WTC11 (cell line): ENCODE measurements around the gene PIP4K2C. TPM values are rescaled to one million over a fixed set of nuclear protein-coding genes. Genes with fewer than 3 reads are reported as not detected.
A peak's percentile ranks its signal among the peaks of the same experiment; 100 is the strongest.

Experiments
- ATAC-seq: fragments of 200-7000 bp; cut with Tn5 transposase; 2 replicates; pipeline ENCODE4 v1.10.0; 2021; ENCODE audit warnings: mild to moderate bottlenecking, moderate library complexity
- CTCF ChIA-PET: fragments of 300-600 bp; sonication (Branson Sonifier 250); formaldehyde crosslinking; loops from one replicate; lab custom pipeline; 2021; ENCODE audit warnings: antibody characterized with exemption; lab: Charles Lee
- POLR2A ChIA-PET: fragments of 350-600 bp; sonication (Branson Sonifier 250); formaldehyde crosslinking; loops from one replicate; lab custom pipeline; 2021; ENCODE audit warnings: antibody characterized with exemption; lab: Charles Lee
- DNase-seq: peaks from one replicate; pipeline ENCODE4 v3.0.0; 2021; ENCODE audit warnings: low spot score
- H3K27ac Mint-ChIP-seq: 2 replicates; pipeline ENCODE4 v1.8.0; 2021; ENCODE audit warnings: mixed read lengths
- H3K27me3 Mint-ChIP-seq: 2 replicates; pipeline ENCODE4 v1.8.0; 2021; ENCODE audit warnings: low read depth, mild to moderate bottlenecking, moderate library complexity, mixed read lengths
- H3K36me3 Mint-ChIP-seq: 2 replicates; pipeline ENCODE4 v1.8.0; 2021; ENCODE audit warnings: mixed read lengths
- H3K4me1 Mint-ChIP-seq: 2 replicates; pipeline ENCODE4 v1.8.0; 2022; ENCODE audit warnings: mixed read lengths
- H3K4me3 Mint-ChIP-seq: 2 replicates; pipeline ENCODE4 v1.8.0; 2021; ENCODE audit warnings: mild to moderate bottlenecking, moderate library complexity, mixed read lengths
- H3K9me3 Mint-ChIP-seq: 2 replicates; pipeline ENCODE4 v1.8.0; 2021; ENCODE audit warnings: mixed read lengths
- CREB1 ChIP-seq: sonication (generic); formaldehyde crosslinking; IDR thresholded peaks from 2 replicates; pipeline ENCODE4 v1.8.0; 2023; ENCODE audit warnings: mild to moderate bottlenecking, missing genetic modification reagents
- EMX1 ChIP-seq: fragments of 250-450 bp; sonication (Bioruptor Pico); IDR thresholded peaks from 2 replicates; pipeline ENCODE4 v1.8.0; 2021; ENCODE audit warnings: mild to moderate bottlenecking
- FOXJ3 ChIP-seq: sonication (generic); formaldehyde crosslinking; IDR thresholded peaks from 2 replicates; pipeline ENCODE4 v1.9.0; 2021; ENCODE audit warnings: missing genetic modification reagents, mild to moderate bottlenecking, borderline replicate concordance
- FOXK1 ChIP-seq: sonication (generic); formaldehyde crosslinking; IDR thresholded peaks from 2 replicates; pipeline ENCODE4 v1.8.0; 2022; ENCODE audit warnings: mild to moderate bottlenecking, moderate library complexity, missing genetic modification reagents
- FOXP1 ChIP-seq: sonication (generic); formaldehyde crosslinking; IDR thresholded peaks from 2 replicates; pipeline ENCODE4 v1.8.0; 2022; ENCODE audit warnings: missing genetic modification reagents, mild to moderate bottlenecking, moderate library complexity, borderline replicate concordance
- FOXP4 ChIP-seq: sonication (generic); formaldehyde crosslinking; IDR thresholded peaks from 2 replicates; pipeline ENCODE4 v1.8.0; 2022; ENCODE audit warnings: mild to moderate bottlenecking, missing genetic modification reagents
- JUN ChIP-seq: sonication (generic); formaldehyde crosslinking; IDR thresholded peaks from 2 replicates; pipeline ENCODE4 v1.8.0; 2023; ENCODE audit warnings: mild to moderate bottlenecking, missing genetic modification reagents
- MAX ChIP-seq: sonication (generic); formaldehyde crosslinking; IDR thresholded peaks from 2 replicates; pipeline ENCODE4 v1.8.0; 2022; ENCODE audit warnings: mild to moderate bottlenecking, missing genetic modification reagents
- MLX ChIP-seq: sonication (generic); formaldehyde crosslinking; IDR thresholded peaks from 2 replicates; pipeline ENCODE4 v1.8.1; 2023; ENCODE audit warnings: mild to moderate bottlenecking, missing genetic modification reagents, moderate library complexity
- MXD4 ChIP-seq: fragments of 250-450 bp; sonication (Bioruptor Pico); IDR thresholded peaks from 2 replicates; pipeline ENCODE4 v1.8.0; 2021; ENCODE audit warnings: mild to moderate bottlenecking, moderate library complexity, borderline replicate concordance
- NFATC4 ChIP-seq: fragments of 250-450 bp; sonication (Bioruptor Pico); IDR thresholded peaks from 2 replicates; pipeline ENCODE4 v1.9.0; 2021; ENCODE audit warnings: mild to moderate bottlenecking
- NR2C2 ChIP-seq: sonication (generic); formaldehyde crosslinking; IDR thresholded peaks from 2 replicates; pipeline ENCODE4 v1.8.0; 2022; ENCODE audit warnings: mild to moderate bottlenecking, missing genetic modification reagents
- PRRX2 ChIP-seq: fragments of 250-450 bp; sonication (Bioruptor Pico); IDR thresholded peaks from 2 replicates; pipeline ENCODE4 v1.8.0; 2021; ENCODE audit warnings: mild to moderate bottlenecking
- RELA ChIP-seq: sonication (generic); formaldehyde crosslinking; IDR thresholded peaks from 2 replicates; pipeline ENCODE4 v1.8.1; 2022; ENCODE audit warnings: missing genetic modification reagents, mild to moderate bottlenecking, borderline replicate concordance
- RORB ChIP-seq: fragments of 250-450 bp; sonication (Bioruptor Pico); IDR thresholded peaks from 2 replicates; pipeline ENCODE4 v1.9.0; 2021; ENCODE audit warnings: mild to moderate bottlenecking
- SOX15 ChIP-seq: fragments of 250-450 bp; sonication (Bioruptor Pico); IDR thresholded peaks from 2 replicates; pipeline ENCODE4 v1.9.0; 2021; ENCODE audit warnings: mild to moderate bottlenecking
- STAT6 ChIP-seq: sonication (generic); formaldehyde crosslinking; conservative IDR thresholded peaks from 2 replicates; pipeline ENCODE4 v1.8.1; 2023; ENCODE audit warnings: mild to moderate bottlenecking, low read depth, missing genetic modification reagents, moderate library complexity
- TEAD1 ChIP-seq: sonication (generic); formaldehyde crosslinking; IDR thresholded peaks from 2 replicates; pipeline ENCODE4 v1.8.0; 2022; ENCODE audit warnings: mild to moderate bottlenecking, missing genetic modification reagents
- USF2 ChIP-seq: sonication (generic); formaldehyde crosslinking; IDR thresholded peaks from 2 replicates; pipeline ENCODE4 v1.8.1; 2023; ENCODE audit warnings: mild to moderate bottlenecking, missing genetic modification reagents, moderate library complexity
- ZMAT4 ChIP-seq: fragments of 250-450 bp; sonication (Bioruptor Pico); IDR thresholded peaks from 2 replicates; pipeline ENCODE4 v1.9.0; 2021; ENCODE audit warnings: mild to moderate bottlenecking
- ZNF121 ChIP-seq: sonication (generic); formaldehyde crosslinking; IDR thresholded peaks from 2 replicates; pipeline ENCODE4 v1.8.0; 2023; ENCODE audit warnings: missing genetic modification reagents
- ZNF219 ChIP-seq: sonication (generic); formaldehyde crosslinking; IDR thresholded peaks from 2 replicates; pipeline ENCODE4 v1.8.0; 2023; ENCODE audit warnings: missing genetic modification reagents, mild to moderate bottlenecking, borderline replicate concordance
- ZNF317 ChIP-seq: sonication (generic); formaldehyde crosslinking; IDR thresholded peaks from 2 replicates; pipeline ENCODE4 v1.8.1; 2023; ENCODE audit warnings: low read depth, mild to moderate bottlenecking, moderate library complexity, missing genetic modification reagents, borderline replicate concordance
- ZNF416 ChIP-seq: fragments of 250-450 bp; sonication (Bioruptor Pico); IDR thresholded peaks from 2 replicates; pipeline ENCODE4 v1.9.0; 2021; ENCODE audit warnings: mild to moderate bottlenecking, inconsistent platforms
- total RNA-seq: library from RNA; stranded (reverse); gene quantifications from 3 replicates; pipeline ENCODE4 v1.2.3, GENCODE V29; 2021

Gene PIP4K2C
- total RNA-seq, 1 experiment from 2014 or later: 25.4 TPM

- ATAC-seq: no peak
- H3K27me3 Mint-ChIP-seq: peaks cover 100% of the 10 kb centered on the region
- H3K27ac Mint-ChIP-seq: no peak overlapping the region
- H3K4me1 Mint-ChIP-seq: peaks cover 23% of the 10 kb centered on the region
- peak overlapping the region; percentile 55 for H3K4me3 Mint-ChIP-seq
- ChIA-PET POLR2A (no interaction called here), CTCF (interaction anchor here (0.6 to 2.1 kb wide), 17 partner anchors 8 to 166 kb away, joined by 3 to 14 read pairs (median 4); partner anchors contain the start of genes AGAP2, ARHGEF25 and OS9)
- H3K36me3 Mint-ChIP-seq: no peaks in the 10 kb centered on the region
- H3K9me3 Mint-ChIP-seq: no peaks in the 10 kb centered on the region
- DNase-seq: no peak
- no peak for TF ChIP-seq FOXP1 (CRISPR knock-in tag)
- no peak for TF ChIP-seq FOXP4 (CRISPR knock-in tag)
- no peak for TF ChIP-seq MLX (CRISPR knock-in tag)
- no peak for TF ChIP-seq ZNF317 (CRISPR knock-in tag)
- TF ChIP-seq NR2C2 (CRISPR knock-in tag): no peak
These were observed 36.0 kb downstream of the PIP4K2C start for GRCh38 chr12:57626921-57627445.

GRCh38 chr12:57627501-57628279 is 36.7 kb downstream of the PIP4K2C start:
- peak overlapping the region; percentile 64 for H3K4me3 Mint-ChIP-seq
- no peak overlapping the region for H3K27ac Mint-ChIP-seq
- ATAC-seq (peak; percentile 8), DNase-seq (peak; percentile 53)
- ChIA-PET POLR2A (interaction anchor here (1.1 kb wide), 1 partner anchor 8 kb away, joined by 3 read pairs; no protein-coding TSS in a partner anchor), CTCF (interaction anchor here (0.6 to 2.1 kb wide), 19 partner anchors 8 to 167 kb away, joined by 3 to 14 read pairs (median 4); partner anchors contain the start of genes AGAP2, ARHGEF25 and OS9)
- H3K36me3 Mint-ChIP-seq: no peaks in the 10 kb centered on the region
- H3K4me1 Mint-ChIP-seq: peaks cover 21% of the 10 kb centered on the region
- no peaks in the 10 kb centered on the region for H3K9me3 Mint-ChIP-seq
- H3K27me3 Mint-ChIP-seq: peaks cover 100% of the 10 kb centered on the region
- no peak for TF ChIP-seq ZMAT4 (CRISPR knock-in tag)
- no peak for TF ChIP-seq ZNF416
- TF ChIP-seq CREB1 (CRISPR knock-in tag): no peak
- no peak for TF ChIP-seq JUN (CRISPR knock-in tag)
- TF ChIP-seq ZNF219 (CRISPR knock-in tag): no peak
- no peak for TF ChIP-seq FOXK1 (CRISPR knock-in tag)
- TF ChIP-seq MLX (CRISPR knock-in tag): no peak
- TF ChIP-seq NFATC4 (CRISPR knock-in tag): no peak
- TF ChIP-seq RELA: no peak
- no peak for TF ChIP-seq NR2C2 (CRISPR knock-in tag)
- TF ChIP-seq FOXP1 (CRISPR knock-in tag): peak; percentile 64; the same call in 1 of the 2 replicates
- TF ChIP-seq TEAD1 (CRISPR knock-in tag): no peak
- TF ChIP-seq MAX (CRISPR knock-in tag): peak; percentile 83
- no peak for TF ChIP-seq STAT6 (CRISPR knock-in tag)
- TF ChIP-seq SOX15 (CRISPR knock-in tag): no peak
- TF ChIP-seq PRRX2 (CRISPR knock-in tag): no peak
- no peak for TF ChIP-seq FOXJ3 (CRISPR knock-in tag)
- TF ChIP-seq ZNF121 (CRISPR knock-in tag): no peak; the same call in 1 of the 2 replicates
- peak; percentile 14; the same call in 1 of the 2 replicates for TF ChIP-seq USF2 (CRISPR knock-in tag)
- no peak for TF ChIP-seq RORB (CRISPR knock-in tag)
- TF ChIP-seq MXD4 (CRISPR knock-in tag): no peak
- TF ChIP-seq EMX1 (CRISPR knock-in tag): no peak
